ENCODE results near the gene NAV2.
"Not testable (repeated sequence)": the region's sequence is repeated elsewhere in the genome, so short reads cannot be mapped to it uniquely, and the experiment has no call there.

NAV2 gene

GRCh38 chr11:20068691-20069090, 356.1 kb downstream of the NAV2 start:
- DNase-seq, result no peak

GRCh38 chr11:20070459-20070858, 357.8 kb downstream of the NAV2 start:
- DNase-seq, result no peak

DNA sequence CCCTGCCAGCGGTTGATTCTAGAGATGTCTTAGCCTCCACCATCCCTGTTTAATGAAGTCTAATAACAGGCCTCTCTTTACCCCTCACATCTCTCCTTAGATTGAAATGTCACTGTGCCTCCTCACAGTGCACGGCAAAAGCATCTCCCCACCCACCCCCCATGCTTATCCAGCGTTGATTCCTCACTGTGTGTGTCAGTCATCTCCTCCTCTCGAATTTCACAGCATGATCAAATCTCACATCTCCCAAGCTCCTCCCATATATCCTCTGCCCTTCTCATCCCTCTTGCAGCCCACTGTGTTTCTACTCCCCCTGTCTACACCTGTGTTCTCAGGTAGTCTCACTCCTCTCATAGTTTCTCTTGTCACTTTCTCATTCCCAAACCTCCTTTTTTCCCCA, 363.0 kb downstream of the NAV2 start:
- no peak for DNase-seq

GRCh38 chr11:20078846-20079245, 366.2 kb downstream of the NAV2 start:
- DNase-seq, result no peak

DNA sequence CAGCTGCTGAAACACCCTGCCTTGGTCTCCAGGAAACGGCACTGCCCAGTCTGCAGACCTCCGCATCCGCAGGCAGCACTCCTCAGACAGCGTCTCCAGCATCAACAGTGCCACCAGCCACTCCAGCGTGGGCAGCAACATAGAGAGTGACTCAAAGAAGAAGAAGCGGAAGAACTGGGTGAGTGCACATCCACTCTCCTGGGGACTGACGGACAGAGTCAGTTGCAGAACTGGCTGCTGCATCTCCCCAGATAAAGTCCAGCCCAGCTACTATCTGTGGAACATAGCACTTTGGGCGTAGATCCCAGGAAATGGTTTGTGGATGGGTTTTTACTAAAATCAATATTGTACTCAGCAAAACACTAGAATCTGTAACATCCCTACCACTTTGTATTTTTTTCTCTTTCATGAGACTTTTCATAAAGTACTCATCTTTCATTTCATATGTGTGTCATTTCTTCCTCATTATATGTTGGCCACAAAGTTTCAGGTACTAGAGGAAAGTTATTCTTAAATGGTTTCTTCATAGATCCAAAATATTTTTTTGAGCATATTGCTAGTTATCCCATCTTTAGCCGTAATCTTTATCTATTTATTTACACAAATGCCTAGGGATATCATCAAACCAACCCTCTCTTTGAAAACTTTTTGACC, 367.5 kb downstream of the NAV2 start:
- no peak for DNase-seq

GRCh38 chr11:20081336-20081735, 368.7 kb downstream of the NAV2 start:
- DNase-seq, result no peak

DNA sequence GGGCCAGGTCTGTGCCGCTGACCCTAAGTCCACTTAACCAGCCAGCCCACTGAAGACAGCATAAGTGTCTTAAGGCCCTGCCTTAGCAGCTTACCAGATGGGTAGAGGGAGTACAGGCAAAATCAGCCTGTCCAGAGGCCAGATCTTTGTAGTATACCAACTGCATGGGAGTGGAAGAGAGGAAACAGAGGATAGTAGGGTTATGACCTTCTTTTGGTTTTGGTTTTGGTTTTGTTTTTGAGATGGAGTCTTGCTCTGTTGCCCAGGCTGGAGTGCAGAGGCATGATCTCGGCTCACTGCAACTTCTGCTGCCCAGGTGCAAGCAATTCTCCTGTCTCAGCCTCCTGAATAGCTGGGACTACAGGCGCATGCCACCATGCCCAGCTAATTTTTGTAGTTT, 371.2 kb downstream of the NAV2 start:
- not testable (repeated sequence) for DNase-seq

DNA sequence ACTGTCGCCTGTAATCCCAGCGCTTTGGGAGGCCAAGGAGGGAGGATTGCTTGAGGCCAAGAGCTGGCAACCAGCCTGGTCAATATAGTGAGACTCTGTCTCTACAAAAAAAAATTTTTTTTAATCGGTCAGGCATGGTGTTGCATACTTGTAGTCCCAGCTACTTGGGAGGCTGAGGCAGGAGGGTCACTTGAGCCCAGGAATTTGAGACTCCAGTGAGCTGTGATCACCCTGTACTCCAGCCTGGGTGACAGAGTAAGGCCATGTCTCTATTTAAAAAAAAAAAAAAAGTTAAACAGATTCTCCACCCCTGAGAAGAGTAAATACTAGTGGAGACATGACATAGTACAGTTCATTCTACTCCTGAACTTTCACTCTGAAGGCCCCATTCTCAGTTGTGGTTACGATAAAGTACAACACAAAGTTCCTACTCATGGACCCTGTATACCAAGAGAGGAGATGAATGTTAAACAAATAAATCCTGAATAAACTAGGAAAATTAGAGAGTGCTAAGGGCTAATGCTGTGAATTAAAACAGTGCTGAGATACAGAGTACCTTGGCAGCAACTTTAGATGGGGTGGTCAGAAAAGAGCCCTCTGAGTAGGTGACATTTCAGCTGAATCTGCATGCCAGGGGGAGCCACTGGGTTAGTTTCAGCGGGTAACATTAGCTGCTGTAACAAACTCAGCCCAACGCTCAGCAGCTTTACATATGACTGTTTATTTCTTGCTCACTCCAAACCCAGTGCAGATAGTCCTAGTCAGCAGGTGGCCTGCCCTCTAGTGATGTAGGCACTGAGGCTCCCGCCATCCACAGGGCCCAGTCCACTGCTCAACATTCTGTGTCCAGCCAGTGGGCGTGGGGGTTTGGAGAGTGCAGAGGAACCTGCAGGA, 372.5 kb downstream of the NAV2 start:
- no peak for DNase-seq

DNA sequence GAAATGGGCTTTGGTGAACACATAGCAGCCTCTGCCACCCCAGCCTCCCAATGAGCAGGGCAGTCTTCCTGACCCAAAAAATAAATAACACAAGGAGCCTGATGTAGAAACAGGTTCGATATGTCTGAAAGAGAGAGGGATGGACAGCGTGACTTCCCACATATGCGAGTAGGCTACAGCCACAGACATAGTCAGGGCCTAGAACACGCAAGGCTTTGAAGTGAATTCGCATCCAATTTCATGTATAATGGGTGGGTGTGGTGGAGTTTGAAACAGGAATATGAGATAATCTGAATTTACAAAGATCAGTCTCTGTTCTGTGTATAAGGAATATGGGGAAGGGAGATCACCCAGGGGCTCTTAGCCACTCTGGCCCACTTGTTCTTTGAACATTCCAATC, 373.3 kb downstream of the NAV2 start:
- DNase-seq, result no peak

DNA sequence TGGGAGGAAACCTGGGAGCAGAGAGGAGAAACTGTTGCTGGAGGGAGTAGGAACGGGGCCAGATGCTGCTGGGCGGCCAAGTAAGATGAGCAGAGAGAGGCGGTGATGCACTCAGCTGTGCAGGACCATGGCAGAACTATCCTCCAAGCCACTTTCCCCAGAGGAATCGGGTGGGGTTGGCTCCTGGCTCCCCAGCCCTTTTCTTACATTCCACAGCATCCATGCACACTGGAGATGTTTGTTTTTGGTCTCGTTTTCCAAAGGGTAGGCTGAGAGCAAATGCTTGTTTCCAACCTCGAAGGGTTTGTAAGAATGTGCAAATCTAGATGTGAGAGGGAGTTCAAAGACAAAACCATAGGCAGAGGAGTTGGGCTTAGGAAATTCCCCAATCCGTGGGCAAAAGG, 374.5 kb downstream of the NAV2 start:
- DNase-seq, result no peak

DNA sequence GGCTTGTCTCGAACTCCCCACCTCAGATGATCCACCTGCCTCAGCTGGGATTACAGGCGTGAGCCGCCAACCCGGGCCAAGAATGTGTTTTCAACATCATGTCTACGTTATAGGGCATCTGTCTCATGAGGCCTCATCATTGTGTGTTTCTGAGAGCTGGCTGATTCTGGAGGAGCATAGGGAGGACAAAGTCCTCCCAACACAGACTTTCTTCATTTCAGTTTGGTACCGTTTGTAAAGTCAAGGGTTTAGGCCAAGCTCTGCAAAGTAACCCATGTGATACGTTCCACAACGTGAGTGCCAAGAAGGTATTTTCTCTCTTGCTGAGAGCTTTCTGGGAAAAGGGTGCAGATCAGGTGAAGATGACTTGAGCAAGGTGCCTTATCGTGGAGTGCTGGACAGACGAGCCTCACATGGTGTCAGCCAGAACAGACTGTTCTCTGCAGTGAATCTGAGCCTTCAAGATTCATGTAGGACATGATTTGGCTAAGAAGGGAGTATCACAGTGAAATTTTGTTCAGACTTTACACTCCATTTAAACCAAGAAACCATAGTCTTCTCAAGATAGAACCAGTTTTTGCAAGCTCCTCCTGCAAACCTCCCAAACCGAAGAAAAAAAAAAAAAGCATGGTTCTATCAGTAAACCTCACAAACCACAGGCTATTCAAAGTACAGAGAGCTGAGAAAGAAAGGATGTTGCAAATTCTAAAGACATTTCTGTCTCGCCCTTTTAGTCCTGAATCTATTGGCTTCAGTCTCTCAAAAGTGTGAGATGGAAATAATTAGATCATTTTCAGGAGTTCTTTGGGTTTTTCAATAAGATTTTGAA, 376.0 kb downstream of the NAV2 start:
- DNase-seq, result no peak

GRCh38 chr11:20089367-20089766, 376.7 kb downstream of the NAV2 start:
- DNase-seq, result no peak

DNA sequence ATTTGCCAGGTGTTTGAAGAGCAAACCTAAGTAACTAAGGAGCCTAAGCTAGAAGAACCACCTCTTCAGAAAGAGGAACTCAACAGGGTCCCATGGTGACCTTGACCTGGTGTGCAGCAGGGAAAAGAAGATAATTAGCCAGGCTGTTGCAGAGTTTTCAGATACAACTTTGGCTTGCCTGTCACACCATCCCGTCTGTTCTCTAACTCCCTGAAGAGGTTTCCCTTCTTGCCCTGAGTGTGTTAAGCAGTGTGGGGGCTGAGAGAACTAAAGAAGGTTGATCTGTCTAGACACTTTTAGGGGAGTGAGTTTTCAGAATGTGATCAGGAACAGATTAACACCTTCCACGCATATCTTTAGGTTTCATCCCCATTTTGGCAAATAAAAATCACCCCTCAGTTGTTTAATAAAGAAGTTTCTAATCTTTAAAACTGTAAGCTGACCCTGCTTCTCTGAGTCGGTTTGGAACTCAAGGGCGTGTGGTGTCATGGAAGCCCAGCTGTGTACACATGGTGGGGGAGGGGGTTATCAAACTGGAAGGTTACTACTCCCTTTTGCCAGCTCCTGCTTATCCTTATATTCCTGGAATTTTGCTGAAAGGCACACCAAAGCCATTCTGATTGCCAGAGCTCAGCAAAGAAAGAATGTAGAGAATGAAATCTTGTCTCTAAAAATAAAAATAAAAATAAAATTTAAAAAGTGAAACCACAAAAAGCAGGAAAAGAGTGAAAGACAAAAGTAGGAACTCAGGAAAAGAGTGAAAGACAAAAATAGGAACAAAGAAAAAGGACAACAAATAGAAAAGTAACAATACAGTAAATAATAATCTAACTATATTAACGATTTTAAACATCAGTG, 377.4 kb downstream of the NAV2 start:
- no peak for DNase-seq

DNA sequence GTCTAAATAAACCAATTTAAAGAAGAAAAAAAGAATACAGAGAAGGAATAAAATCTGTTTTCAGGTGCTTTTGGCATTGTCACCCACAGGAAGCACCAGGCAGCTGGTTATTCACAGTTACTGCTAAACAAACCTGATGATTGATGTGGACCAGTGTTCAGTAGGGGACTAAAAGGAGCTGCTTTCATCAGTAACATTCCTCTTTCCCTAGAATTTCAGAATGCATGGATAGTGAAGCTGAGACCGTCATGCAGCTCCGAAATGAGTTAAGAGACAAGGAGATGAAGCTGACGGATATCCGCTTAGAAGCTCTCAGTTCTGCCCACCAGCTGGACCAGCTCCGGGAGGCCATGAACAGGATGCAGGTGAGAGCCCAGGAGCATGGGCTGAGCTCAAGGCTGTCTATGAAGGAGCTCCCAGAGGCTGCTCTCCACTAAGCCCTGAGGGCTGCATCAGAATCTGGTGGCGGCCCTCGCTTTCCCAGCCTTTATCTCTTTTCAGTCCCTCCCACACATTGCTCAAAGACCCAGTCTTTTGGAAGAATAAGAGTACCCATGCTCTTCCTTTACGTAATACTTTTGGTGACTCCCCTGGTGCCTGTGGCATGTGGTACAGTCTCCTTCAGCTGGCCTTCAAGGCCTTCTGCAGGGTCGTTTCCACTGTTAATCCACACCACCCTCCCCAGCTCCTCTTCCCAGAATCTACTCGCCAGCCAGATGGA, 378.2 kb downstream of the NAV2 start:
- no peak for DNase-seq

GRCh38 chr11:20093775-20094174, 381.1 kb downstream of the NAV2 start:
- no peak for DNase-seq

- no peak for DNase-seq
Measured at GRCh38 chr11:20095189-20095588, 382.6 kb downstream of the NAV2 start.

DNA sequence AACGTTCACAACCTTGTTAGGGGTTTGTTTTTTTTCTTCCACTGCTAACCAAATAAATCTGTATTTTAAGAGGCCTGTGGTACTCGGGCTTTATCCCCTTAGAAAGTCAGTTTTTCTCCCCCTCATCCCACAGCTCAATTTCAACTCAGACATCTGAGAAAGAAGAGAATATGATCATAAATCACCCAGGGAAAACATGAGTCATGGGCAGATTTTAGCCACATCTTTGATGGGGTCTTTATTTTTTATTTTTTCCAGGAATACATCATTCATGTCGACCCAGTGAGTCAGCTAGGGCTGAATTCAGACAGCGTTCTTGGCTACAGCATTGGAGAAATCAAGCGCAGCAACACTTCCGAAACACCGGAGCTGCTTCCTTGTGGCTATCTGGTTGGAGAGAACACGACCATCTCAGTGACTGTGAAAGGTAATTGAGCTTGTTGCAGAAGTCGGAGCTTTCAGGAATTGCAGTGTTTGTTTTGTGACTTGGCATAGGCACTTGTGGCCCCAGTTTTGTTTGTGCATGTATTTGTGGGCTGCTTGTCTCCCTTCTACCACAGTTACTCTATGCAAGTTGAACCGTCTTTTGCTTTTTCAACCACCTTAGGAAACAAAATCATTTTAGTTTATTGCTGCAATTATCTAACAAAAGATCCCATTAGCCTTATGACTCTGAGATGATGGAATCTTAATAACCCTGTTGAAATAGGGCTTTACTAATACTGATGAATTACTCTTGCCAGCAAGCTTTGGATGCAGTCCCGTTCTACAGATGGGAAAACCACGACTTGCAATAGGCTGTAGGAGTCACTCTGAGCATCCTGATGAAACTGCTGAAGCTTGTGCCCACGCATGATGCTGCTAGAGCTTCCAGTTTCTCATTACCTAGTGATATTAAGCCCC, 384.9 kb downstream of the NAV2 start:
- DNase-seq, result no peak

GRCh38 chr11:20099527-20099926, 386.9 kb downstream of the NAV2 start:
- no peak for DNase-seq

DNA sequence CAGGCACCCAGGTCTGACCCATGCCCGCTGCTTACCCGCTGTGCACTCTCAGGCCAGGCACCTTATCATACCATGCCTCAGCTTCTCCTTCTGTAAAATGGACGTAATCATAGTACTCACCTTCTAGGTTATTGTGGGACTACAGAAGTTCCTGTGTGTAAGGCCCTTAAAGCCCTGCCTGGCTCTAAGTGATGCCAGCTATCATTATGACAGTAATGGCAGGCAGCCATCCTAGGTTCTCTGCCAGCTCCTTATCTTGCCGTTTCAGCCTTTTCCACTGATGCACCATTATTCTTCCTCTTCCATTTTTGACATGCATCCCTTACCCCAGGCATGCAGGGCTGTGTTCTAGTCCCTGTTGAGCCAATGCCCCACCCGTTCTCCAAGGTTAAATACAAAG, 389.8 kb downstream of the NAV2 start:
- DNase-seq, result no peak

- DNase-seq, result no peak
Measured at GRCh38 chr11:20103281-20103680, 390.6 kb downstream of the NAV2 start.

GRCh38 chr11:20105427-20105826, 392.8 kb downstream of the NAV2 start:
- no peak for DNase-seq
